SU-DHL-6 (cell line): ENCODE data around the gene AGAP9.
"Not testable (repeated sequence)": the region's sequence is repeated elsewhere in the genome, so short reads cannot be mapped to it uniquely, and the experiment has no call there.

Experiments used
- CTCF ChIP-seq: fragments of 200-600 bp; sonication (generic); IDR thresholded peaks from one replicate; pipeline ENCODE4 v1.5.1; 2017; ENCODE audit warnings: antibody characterized with exemption, mild to moderate bottlenecking, low read length, moderate library complexity; ENCODE audit not compliant: insufficient read depth, poor library complexity, severe bottlenecking
- EZH2phosphoT487 ChIP-seq: fragments of 200-600 bp; sonication (generic), shearing (Covaris generic); conservative IDR thresholded peaks from 2 replicates; pipeline ENCODE4 v1.6.1; 2018; ENCODE audit warnings: mild to moderate bottlenecking, antibody characterized with exemption, low read length, moderate library complexity, mixed read lengths

- not testable (repeated sequence) for TF ChIP-seq CTCF, EZH2phosphoT487
These were observed 31.8 kb downstream of the AGAP9 start, which contains the start of gene FAM25G for GRCh38 chr10:47491600-47491999.
